HG03342 (cell line): ENCODE results near the gene PLEKHA7.

Source experiments
- ATAC-seq: cut with Tn5 transposase; IDR thresholded peaks from one replicate; pipeline ENCODE4 v1.9.1; 2021; ENCODE audit warnings: mild to moderate bottlenecking, moderate library complexity; ENCODE audit not compliant: unreplicated experiment

PLEKHA7 gene

DNA sequence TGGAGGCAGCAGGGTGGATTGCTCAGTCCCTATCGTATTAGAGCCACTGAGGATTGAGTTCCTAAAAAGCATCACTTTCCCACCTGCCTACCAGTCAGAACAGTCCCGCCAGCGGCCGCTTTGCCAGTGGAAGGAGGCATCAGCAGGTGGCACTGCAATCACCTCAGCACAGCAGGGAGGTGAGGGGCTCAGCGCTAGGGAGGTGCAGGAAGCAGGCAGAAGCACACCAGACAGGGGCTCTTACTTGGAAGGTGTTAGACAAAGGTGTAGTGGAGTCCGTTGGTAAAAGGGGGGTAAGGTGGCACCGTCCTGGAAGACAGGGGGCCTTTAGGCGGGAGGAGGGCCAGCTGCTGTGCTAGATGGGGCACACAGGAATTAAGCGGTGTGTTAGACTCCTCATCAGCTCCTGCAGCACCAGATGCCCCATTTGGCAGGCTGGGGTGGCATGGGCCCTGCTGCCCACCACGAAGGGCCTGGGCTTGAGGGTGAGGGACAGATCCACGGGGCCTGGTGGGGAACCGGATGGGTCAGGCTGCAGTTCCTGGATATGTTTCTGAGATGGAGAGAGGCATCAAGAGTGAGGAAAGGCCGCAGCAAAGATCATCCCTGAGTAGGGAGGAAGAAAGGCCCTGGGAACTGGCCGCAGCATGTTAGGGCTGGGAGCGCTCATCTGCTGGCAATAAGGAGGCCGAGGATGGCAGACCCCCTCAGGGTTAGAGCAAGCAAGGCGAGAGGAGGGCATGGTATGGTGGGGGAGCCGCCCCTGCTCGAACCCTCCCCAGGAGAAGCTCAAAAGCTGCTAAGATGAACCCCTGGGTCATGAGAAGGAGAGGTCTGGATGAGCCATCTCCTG, 233.3 kb downstream of the PLEKHA7 start:
- ATAC-seq: no peak

DNA sequence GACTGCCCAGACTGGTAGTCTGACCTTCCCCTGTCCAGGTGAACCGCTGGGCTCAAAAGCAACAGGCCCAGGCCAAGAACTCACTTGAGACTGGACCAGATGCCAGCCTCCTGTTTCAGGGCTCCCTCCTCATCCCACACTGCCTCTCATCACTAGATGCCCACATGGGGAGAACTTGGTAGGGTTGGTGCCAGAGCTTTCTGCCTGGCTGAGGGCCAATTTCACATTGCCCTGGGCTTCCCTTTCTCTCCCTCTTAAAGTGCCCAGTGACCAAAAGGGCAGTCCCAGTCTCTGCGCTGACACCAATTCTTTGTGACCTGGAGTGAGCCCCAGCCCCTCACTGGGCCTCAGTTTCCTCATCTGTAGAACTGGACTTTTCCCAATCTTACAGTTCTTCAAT, 234.1 kb downstream of the PLEKHA7 start:
- no peak for ATAC-seq

DNA sequence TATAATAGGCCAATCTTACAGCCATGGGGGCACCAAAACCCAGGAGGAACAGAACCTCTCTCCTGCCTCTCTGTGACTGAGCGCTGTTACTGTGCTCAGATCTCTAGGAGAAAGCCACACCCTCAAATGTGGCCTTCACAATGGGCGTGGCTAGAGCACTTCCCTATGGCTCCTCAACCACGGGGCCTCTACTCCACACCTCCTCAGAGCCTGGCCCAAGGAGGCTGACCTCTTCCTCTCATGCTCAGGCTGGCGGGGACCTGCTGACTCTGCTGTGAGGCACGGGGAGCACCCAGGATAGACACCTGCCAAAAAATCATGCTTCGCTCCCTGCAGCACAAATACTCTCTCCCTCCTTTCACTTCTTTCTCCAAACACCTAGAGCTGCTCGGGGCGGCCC, 234.8 kb downstream of the PLEKHA7 start:
- ATAC-seq: no peak

DNA sequence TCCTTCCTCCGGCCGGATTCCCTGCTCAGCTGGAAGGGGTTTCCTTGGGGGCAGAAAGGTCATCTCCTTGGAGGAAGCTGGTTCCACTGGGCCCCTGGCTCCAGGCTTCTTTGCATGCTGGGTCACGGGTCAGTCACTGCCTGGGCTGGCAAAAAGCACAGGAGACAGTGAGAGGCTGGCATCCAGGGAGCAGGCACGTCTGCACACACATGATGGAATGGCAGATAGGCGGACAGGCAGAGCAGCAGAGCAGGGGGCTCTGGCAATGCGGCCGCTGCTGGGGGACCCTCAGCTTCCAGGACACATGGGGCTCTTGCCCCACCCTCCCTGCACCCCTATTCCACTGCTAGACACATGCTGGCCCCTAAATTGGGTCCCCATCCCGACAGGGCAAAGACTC, 235.3 kb downstream of the PLEKHA7 start:
- ATAC-seq: no peak

DNA sequence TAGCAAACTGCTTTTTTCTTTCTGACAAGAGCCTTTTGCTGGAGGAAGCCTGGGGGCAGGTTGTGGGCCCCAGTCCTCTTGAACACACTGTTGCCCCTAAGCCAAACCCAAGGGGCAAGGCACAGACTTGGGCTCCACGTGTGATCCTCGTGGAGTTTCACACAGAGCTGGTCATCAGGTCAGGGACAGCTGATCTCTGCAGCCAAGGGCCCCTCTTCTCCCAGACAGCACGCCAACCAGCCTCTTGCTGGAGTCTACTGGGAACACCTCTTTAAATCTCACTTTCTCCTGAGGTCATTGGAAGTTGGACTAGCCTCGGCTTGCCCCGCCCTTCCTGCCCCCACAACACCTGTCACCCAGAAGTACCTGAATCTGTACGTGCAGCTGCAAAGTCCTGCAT, 235.9 kb downstream of the PLEKHA7 start:
- ATAC-seq: no peak

DNA sequence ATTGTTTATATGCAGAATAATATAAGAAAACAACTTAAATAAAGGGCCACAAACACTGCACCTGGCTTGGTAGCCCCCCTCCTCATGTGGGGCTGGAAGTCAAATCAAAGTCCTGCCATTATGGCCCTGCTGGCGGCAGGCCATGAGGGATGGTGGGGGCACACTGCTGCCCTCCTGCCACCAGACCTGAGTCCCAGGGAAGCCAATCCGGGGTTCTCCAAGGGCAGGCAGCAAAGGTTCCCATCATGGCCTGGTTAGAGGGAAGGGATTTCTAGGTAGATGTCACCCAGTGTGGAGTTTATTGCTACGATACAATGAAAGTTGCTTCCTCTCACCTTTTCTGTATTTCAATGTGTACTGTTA, 236.6 kb downstream of the PLEKHA7 start:
- no peak for ATAC-seq

DNA sequence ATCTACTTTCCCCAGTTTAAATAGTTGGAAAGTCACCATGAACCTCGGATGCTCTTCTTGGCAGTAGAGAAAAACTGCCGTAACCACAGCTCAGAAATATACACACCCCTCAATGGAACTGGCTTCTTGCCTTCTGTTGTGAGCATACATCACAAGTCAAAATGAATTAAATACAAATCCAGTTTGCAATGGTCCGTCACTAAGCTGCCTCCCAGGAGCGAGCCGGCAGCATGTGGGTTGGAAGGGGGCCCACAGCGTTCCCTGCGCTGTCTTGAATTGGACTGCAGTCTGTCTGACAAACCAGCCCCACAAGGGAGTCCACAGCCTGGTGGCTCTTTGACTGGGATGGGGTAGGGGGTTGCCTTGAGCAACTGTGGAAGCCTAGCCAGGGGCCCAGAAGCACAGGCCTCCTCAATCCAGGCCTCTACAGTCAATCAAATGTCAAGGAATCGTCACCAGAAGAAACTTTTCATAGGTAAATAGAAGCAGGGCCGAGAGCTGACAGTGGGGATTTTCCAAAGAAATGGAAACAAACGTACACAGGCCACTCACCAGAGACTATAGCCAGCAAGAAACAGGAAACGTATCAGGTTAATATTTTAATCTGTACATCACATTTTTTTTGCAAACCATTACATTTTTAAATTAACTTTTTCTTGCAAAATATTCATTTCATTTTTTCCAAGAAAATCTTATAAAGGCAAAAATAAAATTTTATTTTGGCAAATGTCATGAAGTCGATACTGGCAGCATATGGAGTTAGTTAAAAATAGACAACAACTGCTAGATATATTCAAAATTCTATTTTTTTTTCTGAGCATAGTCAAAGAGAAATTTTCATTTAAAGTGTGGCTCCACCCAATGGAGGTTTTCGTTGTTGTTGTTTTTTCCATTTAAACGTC, 237.3 kb downstream of the PLEKHA7 start:
- no peak for ATAC-seq

DNA sequence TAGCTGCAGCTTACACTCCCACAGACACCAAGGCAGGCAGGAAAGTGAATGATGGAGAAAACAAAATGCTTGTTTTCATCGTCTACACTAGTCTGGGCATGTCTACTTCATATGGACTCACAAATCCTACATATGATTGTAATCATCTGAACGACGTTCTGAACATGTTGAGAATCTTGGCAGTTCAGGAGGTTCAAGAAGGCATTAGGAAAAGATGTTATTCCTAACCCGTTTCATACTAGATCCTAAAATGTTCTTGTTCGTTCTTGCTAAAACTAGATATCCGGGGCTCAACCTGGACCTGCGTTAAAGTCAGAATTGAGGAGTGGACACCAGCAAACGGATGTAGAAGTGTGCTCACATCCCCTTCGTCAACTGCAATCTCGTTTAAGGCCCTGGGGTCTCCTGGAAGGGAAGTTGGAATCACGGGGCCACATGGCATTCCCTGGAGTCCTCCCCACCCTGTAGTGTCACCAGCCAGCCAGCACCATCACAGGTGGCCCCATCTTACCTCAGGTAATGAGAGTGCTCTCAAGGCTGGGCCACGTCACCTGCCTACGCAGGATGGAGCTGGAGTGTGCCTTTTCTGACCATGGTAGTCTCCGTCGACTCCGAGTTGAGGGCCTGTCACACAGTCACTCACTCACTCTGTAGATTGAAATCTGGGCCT, 238.5 kb downstream of the PLEKHA7 start:
- ATAC-seq: no peak

DNA sequence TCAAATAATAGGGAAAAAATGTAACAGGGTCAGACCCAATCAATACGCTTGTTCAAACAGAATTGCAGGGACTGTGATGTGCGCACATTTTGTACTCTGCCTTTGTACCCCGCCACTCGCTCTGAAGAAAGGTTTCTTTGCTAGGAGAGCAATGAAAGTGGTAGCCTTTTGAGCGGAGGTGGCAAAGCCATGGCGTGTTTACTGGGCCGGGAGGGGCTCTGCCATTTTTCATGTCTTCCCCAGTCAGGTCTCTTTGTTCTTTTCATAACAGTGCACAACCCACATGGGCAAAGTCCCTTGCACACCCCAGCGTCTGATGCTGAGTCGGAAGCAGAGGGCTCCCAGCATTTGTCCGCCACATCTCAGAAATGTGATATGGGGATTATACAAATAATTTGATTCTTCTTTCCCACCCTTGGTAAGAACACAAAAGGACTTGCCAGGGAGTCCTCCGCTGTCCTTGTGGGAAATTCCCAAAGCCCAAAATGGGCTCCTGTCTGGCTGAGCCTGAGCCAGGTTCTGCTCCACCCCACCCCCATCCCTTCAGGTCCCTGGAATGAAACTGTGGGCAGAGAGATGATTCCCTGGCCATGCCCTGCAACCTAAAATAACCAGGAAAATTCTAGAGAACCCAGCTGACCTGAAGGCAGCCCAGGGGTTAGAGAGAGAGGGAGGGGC, 239.1 kb downstream of the PLEKHA7 start:
- no peak for ATAC-seq

DNA sequence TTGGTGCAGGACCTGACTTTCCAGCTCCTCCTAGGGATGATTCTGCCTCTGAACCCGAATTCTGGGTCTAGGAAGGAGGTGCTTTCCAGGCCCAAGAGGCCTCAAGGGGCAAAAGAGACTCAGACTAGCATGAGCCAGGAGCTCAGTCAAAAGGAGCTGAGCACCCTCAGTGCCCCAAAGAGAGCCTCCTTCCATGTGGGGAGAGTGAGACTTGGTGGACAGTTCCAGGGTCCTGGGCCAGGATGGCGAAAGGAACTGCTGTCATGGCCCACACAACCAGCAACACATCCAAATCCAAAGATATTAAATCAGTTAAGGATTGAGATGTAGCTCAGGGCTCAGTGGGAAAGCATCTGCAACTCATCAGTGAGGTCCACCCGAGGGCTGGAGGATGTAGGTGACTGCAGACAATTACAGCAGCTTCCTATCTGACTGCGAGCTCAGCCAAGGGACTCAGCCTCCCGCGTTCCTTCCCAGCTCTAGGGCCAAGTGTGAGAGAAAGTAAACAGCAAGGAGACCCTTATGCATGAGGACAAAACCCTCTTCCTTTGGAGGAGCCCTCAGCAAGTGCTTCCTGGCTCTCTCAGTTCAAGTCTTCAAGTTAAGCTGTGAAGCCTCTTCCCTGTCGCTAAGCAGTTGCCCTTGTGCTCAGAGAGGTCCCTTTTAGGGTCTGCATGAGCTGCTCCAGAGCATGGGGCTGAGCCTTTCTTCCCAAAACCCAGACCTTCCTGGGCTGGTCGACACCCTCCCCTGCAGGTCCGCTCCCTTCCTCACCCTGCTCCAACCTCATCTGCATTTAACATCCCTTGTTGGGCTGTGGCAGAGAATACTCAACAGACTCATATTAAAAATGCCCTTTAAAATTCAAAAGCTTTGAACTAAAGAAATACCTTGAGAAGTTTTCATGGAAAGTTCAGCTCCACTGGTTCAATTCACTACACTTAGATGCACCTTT, 240.0 kb downstream of the PLEKHA7 start:
- ATAC-seq: no peak

DNA sequence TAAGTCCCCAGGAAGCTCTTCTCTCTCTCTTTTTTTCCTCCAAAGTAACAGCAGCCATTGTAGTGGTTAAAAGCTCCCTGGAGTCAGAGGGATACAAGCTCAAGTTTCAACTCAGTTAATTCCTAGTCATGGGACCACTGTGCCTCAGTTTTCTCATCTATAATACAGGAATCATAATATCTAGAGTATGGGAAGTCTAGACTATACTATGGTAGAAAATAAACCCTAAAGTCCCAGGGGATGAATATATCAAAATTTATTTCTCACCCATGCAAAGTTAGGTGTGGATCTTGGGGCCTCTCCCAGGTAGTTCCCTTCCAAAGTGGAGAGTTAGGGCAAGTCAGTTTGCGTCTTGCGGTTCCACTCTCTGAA, 242.1 kb downstream of the PLEKHA7 start:
- ATAC-seq: no peak

DNA sequence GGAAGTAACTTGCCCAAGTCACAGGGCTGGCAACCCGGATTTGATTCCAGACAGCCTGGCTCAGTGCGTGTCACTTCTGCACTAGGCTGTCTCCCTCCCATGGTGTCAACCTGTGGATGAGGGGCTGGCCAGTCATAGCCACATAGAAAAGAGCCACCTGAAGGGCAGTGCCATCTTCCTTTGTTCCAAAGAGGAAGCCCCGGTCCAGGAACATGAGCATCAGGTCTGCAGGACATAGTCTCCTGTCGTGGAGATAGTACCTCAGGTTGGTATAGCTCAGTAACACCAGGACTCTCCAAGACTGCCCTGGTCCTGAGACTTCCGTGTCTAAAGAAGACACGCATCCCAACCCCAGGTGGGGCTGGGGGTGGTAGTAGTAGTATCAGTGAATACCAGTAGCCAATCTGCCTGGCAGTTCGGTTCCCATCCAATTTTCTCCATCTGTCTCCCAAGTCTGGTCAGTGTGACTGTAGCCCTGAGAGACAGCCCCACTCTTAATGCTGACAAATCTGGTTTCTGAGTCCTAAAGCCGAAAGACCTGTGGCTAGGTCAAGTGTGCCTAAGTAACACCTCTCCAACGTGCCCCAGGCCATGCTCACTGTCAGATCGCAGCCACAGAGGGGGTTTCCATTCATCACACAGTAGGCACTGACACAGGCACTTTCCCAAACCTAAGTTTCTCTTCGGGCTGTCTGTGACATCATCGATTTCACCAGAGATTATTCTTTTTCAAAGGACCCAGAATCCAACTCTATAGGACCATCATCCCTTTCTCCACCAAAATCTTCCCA, 242.7 kb downstream of the PLEKHA7 start:
- no peak for ATAC-seq

DNA sequence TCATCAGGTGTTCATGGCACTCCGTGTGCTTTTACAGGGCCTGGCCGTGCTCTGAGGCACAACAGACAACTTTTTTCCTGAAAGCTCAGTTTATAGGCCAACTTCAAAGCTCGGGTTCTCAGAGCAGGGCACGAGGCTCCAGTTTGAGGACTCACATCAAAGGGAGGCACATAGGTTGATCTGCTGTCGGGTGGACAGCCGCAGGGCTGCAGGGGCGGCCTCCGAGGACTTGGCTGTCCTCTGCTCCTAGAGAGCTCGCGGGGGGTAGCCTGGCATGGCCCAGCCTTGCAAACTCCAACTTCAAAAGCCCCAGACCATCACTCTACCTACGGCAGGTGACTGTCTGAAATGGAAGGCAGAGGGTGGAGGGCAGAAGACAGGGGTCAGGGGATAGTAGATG, 244.2 kb downstream of the PLEKHA7 start:
- ATAC-seq: no peak

DNA sequence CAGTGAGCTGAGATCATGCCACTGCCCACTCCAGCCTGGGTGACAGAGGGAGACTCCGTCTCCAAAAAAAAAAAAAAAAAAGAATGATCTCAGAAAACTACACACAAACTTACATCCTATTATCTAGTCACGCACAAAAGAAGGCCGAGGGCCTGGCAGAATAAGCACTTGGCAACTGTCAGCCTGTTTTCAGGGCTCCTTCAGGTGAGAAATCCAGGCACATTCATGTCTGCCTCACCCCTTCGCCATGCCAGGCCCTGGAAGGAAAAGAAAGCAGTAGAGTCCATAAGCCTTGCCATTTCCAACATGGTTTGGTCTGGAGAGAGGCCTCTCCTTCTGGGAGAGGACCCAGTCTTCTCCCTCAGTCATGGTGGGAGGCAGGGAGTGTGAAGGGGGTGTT, 244.8 kb downstream of the PLEKHA7 start:
- no peak for ATAC-seq

DNA sequence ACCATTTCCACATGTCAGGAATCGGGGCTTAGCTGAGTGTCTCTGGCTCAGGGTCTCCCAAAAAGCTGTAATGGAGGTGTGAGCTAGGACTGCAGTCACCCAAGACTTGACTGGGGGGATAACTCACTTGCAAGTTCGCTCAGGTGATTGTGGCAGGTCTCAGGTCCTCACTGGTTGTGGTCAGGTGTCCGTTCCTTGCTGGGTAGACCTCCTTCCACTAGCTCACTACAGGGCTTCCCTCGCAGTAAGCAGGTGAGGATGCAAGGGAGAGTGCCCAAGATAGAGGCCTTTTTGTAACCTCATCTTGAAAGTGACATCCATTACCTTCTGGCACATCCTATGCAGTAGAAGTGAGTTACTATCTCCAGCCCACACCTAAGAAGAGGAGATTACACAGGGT, 246.3 kb downstream of the PLEKHA7 start:
- ATAC-seq: no peak

DNA sequence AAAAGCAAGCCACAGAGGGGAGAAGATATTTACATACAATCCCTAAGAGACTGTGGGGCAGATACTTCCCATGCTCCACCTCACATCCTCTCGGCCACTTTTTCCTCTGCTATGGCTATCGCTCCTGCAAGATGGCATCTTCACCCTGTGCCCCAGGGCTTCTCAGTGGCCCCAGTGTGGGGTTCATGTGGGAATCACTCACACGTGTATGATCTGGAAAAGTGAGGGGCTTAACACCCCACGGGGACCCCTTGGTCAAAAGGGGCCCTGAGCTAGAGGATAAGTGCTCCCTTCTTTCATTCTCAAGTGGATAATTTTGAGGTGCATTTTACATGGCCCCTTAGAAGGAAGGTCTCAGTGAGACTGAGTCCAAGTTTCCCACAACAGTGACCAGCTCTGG, 247.1 kb downstream of the PLEKHA7 start:
- ATAC-seq: no peak

DNA sequence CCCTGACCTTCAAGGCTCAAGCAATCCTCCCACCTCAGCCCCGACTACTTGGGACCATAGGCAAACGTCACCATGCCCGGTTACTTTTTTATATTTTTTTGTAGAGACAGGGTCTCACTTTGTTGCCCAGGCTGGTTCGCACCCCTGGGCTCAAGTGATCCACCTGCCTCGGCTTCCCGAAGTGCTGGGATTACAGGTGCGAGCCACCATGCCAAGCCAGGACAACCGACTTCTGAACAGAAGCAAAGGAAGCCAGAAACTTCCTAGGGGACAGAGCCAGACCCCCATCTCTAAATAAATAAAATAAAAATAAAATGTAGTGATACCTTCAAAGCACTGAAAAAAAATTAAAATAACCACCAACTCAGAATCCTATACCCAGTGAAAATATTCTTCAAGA, 249.3 kb downstream of the PLEKHA7 start:
- no peak for ATAC-seq

DNA sequence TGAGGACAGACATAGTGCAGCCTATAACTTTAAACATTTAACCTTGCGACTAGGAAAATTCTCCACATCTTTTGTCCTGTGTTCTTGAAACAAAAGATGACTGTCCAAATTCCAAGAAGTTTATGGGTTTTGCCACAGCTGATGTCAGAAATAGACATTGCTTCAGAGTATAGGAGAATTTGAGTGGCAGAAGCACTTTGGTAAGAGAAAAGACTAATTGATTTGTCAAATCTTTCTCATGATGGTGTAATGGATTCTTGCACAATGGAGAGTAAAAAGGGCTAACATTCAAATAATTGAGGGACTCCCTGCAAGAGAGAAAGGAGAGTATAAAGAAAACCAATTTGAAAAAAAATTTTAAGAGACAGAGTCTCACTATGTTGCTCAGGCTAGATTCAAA, 250.5 kb downstream of the PLEKHA7 start:
- no peak for ATAC-seq

DNA sequence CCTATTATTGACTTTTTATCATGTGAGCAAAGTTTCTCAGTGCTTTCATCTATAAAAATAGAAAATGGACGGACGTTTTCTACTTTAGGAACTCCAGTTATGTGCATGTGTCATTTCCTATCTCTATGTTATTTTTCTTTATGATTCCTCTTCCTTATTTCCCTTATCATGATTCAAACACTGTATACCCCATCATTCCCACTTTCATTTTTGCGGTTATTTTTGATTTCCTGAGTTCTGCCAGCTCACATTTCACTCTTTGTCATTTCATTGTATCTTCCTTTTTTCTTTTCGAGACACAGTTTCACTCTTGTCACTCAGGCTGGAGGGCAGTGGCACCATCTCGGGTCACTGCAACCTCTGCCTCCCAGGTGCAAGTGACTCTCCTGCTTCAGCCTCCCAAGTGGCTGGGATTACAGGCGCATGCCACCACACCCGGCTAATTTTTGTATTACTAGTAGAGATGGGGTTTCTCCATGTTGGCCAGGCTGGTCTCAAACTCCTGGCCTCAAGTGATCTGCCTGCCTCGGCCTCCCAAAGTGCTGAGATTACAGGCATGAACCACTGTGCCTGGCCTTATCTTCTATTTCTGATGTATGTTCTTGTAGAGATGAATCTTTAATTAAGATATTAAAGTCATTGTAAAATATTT, 254.2 kb downstream of the PLEKHA7 start:
- no peak for ATAC-seq
